ENCODE results near the gene KRT5. TPM values are rescaled to one million over a fixed set of nuclear protein-coding genes. Genes with fewer than 3 reads are reported as not detected.

KRT5 gene
- total RNA-seq, 1 donor from 2014 or later, result 1.1 TPM

DNA sequence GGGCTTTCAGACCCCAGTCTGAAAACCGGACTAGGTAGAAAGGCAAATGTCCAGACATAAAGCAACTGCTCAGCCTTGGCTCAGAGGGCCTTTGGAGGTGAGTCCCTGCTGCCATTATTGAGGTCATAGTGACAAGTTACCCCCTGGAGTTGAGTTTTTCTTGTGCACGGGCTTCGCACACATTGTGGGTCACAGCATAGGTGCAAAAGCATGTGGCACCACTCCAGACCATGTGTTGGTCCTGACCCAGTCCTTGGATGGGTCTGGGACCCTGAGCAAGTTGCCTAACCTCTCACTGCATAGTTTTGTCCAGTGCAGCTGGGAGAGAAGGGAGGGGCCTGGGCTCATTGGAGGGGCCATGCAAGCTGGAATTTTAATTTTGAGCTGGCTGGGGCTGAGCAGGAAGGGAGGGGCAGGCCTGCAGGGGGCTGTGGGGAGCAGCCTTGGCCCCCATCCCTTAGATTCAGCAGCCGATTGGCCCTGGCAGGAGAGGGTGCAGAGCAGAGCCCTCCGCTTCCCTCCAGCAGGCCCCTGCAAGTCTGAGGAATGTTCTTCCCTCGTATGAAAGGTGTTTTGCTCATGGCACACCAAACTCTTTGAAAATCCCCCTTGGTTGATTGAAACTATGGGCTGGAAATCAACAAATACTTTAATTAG lies 4.2 kb upstream of the KRT5 start:
- no peak for DNase-seq
- intact Hi-C loops (cut with micrococcal nuclease), result no loop called here
- no peak for ATAC-seq

DNA sequence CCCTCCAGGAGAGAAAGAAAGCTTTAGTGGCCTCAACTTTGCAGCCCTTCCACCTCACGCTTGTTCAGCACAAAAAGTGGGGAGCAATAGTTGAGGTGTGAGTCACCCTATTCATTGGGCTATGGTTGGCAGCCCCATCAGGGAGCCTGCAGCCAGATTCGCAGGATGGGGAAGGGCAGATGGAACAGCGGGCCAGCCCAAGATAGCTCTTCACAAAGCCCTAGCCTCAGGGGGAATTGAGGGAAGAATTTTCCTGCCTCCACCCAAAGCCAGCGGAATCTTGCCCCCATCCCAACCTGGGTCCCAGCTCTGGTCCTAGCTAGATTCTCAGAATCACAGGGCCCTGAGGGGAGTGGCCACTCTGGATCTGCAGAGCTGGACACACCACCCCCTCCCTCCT lies 3.6 kb upstream of the KRT5 start:
- intact Hi-C loops (cut with micrococcal nuclease), result no loop called here
- DNase-seq, result no peak
- no peak for ATAC-seq

DNA sequence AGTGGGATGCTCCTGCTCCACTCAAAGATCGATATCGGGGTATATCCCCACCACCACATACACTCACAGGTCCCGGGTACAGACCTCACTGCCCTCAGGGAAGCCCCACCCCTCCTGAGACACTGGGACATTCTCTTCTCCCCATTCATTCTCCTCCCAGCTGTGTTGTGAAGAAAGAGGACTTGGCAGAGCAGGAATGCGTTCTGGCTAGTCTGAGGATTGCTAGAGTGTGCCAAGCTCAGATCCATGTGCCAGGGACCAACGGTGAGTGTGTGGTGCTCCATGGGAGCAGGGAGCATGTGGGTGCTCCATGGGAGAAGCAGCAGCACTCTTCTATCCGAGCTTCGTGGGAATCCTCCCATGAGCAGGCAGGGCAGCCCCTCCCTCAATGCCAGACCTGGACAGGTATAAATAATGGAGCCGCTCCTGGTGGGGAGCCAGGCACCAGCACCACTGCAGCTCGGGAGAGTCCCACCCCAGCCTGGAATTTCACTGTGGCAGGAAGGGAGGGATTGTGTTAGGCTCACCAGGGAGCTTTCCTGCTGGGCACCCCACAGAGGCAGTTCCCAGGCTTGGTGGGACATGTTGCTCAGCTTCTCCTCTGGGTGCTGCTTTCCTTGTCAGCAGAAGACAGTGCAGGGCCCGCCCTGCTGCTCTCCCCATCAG lies 2.3 kb upstream of the KRT5 start:
- ATAC-seq, result peak; percentile 56
- no peak for DNase-seq
- intact Hi-C loops (cut with micrococcal nuclease), result no loop called here

DNA sequence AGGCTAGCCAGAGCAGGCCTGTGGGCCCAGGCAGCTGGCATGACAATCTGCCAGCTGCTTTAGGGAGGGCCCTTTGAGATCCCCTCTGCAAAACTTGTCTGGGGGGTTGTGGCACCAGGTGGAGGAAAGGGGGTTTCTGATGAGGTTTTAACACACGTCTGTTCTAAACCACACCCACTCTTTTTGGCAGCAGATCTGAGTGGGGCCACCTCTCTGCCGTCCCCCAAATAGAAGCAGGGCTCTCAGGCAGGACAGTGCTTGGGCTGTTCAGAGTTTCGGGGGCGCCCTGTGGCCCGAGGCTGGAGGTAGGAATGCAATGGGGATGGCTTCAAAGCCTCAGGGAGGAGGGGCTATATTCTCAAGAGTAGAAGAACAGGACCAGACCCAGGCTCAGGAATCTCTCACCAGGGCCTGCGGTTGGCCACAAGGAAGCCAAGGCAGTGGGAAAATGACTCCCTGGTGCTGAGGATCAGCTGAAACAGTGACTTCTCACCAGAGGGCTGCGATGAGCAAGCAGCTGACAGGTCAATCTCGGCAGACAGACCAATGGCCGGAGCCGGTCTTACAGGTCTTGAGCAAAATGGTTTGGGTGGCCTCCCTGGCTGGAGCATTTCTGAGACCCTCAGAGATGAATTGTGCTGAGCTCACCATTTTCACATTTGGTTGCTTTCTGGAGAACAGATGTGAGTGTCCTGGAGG lies 1.5 kb upstream of the KRT5 start:
- intact Hi-C loops (cut with micrococcal nuclease), result no loop called here
- DNase-seq (no peak), ATAC-seq (no peak)

DNA sequence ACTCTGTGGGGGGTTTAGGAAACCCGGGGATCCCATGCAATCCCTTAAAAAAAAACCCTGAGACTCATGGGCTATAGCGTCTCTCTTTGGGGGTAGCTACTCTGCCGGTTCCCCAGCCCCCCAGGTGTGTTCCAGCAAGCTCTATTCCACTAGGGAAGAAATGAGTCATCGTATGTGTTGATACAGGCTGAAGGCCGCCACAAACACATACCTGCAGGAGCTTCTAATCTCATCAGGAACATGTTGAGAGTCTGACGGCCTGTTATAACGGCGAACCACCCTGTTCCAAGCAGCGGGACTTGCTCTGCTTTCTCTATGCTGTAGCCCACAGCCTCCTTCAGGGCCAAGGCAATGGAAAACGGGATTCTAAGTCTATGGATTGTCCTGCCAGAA lies 977 bp upstream of the KRT5 start:
- intact Hi-C loops (cut with micrococcal nuclease), result no loop called here
- ATAC-seq (peak; percentile 60), DNase-seq (no peak)

DNA sequence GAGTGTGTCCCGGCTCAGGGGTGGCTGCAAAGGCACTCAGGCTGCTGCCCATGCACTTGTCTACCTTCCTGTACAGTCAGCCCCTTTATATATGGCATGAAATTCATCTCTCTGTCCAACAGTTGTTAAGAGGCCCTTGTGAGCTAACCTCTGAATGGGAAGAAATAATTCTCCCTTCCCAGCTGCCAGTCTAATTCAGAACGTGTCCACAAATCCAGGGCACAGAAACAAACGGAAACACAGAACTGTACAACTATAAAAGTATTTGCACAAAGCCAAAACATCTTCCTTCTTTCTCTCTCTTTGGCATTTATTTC lies 849 bp downstream of the KRT5 start:
- DNase-seq (no peak), ATAC-seq (no peak)
- intact Hi-C loops (cut with micrococcal nuclease), result no loop called here

DNA sequence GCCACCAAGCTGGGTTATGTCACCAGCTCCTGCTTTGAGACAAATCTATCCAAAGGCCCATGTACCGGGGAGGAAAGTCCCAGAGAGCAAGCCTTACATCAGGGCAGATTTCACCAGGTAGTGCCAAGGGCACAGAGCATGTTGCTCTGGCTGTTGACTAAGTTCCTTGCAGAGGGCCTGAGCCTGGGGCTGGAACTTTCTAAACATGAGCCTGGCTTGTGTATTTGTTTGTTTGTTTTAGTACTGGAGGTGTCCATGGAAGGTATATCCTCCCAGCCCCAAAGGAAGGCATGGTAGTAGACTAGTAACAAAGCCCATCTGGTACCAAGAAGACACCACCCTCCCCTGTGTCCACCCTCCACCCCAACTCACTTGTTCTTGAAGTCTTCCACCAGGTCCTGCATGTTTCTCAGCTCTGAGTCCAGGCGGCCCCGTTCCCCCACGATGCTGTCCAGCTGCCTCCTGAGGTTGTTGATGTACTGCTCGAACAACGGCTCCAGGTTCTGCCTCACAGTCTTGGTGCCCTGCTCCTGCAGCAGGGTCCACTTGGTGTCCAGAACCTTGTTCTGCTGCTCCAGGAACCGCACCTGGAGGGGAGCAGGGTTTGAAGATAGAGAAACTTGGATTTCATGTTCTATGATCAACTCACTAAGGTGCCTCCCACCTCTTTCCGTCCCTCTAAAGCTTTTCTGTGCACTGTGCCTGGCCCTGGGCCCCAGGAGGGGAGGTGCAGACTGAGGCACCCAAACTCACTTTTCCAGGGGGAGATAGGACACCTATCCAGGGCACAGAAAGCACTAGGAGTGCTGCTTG lies 1.4 kb downstream of the KRT5 start:
- intact Hi-C loops (cut with micrococcal nuclease), result no loop called here
- ATAC-seq (no peak), DNase-seq (no peak)

DNA sequence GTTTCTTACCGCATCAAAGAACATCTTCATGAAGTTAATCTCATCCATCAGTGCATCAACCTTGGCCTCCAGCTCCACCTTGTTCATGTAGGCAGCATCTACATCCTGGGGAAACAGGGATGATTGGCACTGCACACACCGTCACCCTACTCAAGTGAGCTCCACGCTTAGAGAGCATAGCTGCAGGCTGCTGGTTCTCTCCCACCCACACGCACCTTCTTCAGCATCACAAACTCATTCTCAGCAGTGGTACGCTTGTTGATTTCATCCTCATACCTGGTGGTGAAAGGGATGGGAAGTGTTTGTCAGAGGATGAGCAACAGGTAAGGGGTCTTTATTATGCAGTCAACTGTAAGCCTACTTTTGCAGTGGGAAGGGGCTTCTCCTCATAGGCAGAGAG lies 2.3 kb downstream of the KRT5 start:
- DNase-seq (no peak), ATAC-seq (no peak)
- intact Hi-C loops (cut with micrococcal nuclease), result no loop called here

DNA sequence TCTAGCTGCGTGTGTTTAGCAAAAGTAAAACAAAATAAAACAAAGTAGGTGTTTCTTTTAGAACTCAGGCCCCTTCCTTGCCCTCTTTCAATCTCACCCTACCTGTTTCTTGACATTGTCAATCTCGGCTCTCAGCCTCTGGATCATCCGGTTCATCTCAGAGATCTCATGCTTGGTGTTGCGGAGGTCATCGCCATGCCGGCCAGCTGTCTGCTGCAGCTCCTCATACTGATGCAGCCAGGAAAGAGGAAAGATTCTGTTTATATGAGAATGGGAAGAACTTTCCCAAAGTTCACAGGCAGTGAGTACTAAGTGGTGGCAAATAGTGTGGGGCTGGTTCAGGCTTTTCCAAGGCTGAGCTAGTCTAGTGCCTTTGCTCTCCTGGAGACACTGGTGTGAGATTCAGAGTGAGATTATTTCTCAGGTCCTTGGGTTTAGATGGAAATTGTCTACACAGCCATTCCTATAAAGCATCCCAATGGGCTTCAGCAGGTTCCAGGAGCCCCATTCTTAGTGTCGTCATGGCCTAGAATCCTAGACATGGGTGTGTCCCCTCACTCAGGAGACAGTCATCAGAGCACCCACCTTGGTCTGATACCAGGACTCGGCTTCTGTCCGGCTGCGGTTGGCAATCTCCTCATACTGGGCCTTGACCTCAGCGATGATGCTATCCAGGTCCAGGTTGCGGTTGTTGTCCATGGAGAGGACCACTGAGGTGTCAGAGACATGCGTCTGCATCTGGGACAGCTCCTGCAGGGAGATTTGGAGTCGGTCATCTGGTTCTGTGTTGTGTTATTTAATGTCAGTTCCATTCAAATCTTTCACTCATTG lies 3.0 kb downstream of the KRT5 start:
- no peak for DNase-seq
- intact Hi-C loops (cut with micrococcal nuclease), result no loop called here
- no peak for ATAC-seq

DNA sequence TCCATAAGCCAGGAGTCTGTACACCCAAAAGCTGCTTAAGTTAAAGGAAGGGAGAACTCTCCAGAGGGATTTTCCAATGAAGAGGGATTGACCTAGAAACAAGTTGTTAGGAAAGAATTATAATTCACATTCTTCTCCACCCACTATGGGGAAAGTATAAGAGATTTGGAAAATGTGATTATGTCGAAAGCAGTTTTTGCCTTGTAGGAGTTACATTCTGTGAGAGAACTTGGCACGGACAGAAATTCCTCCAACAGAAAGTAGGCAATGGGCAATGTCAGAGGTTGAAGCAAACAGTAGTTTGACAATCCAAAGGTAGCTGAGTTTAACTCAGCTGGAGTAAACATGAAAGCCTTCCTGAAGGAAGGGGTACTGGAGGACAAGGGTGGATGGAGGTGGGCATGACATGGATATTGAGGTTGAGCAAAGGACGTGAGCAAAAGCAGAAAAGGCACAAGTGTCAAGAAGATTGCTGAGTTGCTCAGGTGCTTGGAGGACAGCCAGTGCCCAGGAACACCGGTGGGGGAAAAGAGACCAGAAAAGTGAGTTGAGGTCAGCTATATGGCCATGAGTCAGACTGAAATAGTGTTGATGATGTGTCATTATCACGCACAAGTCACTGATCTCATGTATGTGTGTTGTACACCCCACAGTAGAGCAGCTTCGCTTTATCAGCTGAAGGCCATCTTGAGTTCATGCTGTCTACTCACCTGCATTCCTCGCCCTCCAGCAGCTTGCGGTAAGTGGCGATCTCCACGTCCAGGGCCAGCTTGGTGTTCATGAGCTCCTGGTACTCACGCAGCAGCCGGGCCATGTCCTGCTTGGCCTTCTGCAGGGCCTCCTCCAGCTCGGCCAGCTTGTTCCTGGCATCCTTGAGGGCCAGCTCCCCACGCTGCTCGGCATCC lies 4.0 kb downstream of the KRT5 start:
- DNase-seq, result no peak

DNA sequence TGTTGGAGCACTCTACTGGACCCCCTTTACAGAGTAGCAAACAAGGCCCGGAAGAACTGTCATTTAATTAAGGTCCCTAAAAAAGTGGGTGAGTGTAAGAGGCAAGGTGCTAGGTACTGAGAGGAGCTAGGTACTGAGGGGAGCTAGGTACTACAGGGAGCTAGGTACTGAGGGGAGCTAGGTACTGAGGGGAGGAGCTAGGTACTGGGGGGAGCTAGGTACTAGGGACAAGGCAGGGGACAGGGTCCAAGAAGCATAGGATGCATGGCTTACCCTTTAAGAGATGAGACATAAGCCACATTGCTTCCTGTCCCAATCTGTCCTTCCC lies 4.9 kb downstream of the KRT5 start:
- intact Hi-C loops (cut with micrococcal nuclease), result no loop called here
- DNase-seq (no peak), ATAC-seq (no peak)

More for the DNA sequence above, 4.0 kb downstream of the KRT5 start:
- intact Hi-C loops (cut with micrococcal nuclease), result no loop called here
- ATAC-seq, result no peak

DNA sequence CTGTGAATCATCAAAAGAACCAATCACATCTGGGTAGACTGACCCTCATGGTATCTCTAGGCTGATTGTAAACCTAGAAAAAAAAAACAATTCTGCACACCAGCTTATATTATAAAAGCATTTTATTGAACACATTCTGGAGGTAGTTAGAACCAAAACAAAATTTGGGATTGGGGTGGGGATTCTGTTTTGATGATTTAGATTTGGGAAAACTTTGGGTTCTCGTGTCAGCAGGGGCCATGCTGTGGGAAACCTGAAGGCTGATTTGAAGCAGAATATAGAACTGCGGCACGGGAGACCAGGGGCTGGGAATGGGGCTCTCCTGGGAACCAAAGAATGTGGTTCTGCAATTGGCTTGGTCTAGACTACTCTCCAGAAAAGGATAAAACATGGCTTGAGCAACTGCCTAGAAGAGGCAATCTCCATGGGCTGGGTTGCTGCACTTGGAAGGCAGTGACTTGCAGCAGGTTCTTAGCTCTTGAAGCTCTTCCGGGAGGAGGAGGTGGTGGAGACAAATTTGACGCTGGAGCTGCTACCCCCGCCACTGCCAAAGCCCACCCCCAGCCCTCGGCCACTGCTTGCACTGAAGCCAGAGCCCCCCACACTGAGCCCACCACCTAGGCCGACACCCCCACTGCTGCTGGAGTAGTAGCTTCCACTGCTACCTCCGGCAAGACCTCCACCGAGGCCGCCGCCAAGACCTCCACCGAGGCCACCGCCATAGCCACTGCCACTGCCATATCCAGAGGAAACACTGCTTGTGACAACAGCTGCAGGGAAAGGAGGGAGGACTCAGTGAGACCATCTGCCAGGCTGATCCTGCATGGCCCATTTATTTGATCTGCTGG lies 5.5 kb downstream of the KRT5 start:
- no peak for DNase-seq
- no peak for ATAC-seq
- intact Hi-C loops (cut with micrococcal nuclease), result no loop called here

DNA sequence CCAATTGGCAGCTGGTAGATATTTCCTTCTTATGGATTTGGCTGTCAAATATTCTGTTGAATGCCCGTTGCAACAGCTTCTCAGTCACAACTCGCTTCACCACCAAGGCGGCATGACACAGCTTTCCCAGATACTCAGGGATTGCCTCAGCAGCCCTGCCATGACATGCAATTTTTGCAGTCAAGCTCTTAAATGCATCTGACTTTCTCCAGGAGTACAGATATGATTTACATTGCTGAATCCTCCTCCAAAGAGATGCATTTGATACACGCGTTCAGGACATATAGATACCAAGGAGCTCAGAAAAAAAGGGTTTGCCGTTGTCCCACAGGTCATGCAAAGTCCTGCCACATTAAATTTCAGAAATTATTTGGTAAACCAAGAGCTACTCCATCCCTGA lies 6.5 kb downstream of the KRT5 start:
- intact Hi-C loops (cut with micrococcal nuclease), result no loop called here
- ATAC-seq (no peak), DNase-seq (no peak)

DNA sequence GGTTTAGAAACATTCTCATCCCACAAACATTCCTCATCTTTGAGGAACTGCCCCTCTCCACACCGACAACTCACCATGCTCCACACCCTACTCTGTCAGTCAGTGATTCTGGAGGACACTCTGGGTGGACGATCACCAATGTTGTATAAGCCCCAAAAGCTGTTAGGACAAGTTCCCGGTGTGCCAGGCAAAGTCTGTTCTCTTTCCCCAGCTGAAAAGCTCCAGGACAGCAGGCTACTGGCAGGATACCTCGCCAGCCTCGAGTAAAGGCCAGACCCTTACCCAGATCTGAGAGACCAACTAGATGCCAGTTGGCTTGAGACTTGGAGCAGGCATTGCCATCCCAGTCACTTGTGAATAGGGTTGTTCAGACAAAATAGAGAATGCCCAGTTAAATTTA lies 12.0 kb downstream of the KRT5 start:
- DNase-seq (no peak), ATAC-seq (no peak)
- intact Hi-C loops (cut with micrococcal nuclease), result loop anchor here (5.0 to 10.0 kb wide), 2 partner anchors 126 to 353 kb away; no protein-coding TSS in a partner anchor

DNA sequence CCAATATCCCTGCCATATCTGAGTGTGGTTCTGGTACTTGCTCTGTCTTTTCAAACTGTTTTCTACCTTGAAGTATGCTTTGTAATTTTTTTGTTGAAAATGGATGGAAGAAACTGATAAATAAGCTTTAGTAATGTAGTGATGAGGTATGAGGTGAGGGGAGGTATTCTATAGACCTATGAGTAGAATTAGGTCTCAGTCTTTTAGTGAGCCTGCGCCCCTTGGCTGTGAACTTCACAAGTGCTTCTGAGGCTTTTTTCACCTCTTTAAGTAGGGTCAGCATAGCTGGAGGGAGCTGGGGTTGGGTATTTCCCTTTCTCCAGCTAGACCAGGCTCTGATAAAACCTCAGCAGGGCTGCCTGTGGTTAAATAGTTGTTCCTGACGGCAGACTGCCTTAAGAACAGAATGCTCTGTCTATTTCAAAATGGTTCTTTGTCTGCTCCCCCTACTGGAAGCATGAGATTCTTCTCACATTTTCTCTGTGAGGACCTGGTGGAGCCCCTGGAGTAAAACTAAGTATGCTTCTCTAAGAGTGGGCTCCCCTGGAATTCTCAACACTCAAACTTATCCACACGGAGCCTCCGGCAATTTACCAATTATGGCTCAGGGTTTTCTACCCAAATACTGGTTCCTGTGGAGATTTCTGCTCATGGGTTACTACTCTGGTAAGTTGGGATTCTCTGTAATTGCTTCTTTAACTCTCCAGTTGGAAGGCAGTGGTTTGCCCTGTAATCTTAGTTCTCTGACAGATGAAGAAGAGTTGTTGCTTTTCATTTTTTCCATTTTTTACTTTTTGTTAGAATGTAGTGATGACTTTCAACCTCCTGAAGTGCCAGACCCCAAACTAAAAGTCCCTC lies 13.1 kb downstream of the KRT5 start:
- ATAC-seq (peak; percentile 68), DNase-seq (no peak)
- intact Hi-C loops (cut with micrococcal nuclease), result loop anchor here (5.0 to 10.0 kb wide), 2 partner anchors 125 to 352 kb away; no protein-coding TSS in a partner anchor

DNA sequence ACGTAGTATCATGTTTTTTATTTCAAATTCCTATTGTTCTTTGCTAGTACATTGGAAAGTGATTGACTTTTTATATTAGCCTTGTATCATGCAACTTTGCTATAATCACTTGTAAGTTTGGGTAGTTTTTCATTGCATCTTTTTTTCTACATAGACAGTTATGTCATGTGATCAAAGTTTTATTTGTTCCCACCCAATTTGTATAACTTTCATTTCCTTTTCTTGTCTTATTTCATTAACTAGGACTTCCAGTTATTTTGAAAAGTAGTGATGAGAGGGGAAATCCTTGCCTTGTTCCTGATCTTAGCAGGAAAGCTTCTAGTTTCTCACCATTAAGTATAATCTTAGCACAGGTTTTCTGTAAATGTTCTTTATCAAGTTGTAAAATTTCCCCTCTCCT lies 17.3 kb downstream of the KRT5 start:
- intact Hi-C loops (cut with micrococcal nuclease), result loop anchor here (10.0 kb wide), 1 partner anchor 348 kb away; no protein-coding TSS in a partner anchor
- DNase-seq (no peak), ATAC-seq (no peak)

Measured in left ventricle myocardium superior (tissue), 1 donor.